Measurements from ENCODE around the gene THSD4. TPM values are rescaled to one million over a fixed set of nuclear protein-coding genes. Genes with fewer than 3 reads are reported as not detected.
A peak's percentile ranks its signal among the peaks of the same experiment; 100 is the strongest.

The THSD4 gene
- total and polyA plus RNA-seq, 2 of the 8 experiments (the other 6 are each of a cell fraction or from before 2014, with no cell fraction given) = 2.5 to 6.2 TPM

- TF ChIP-seq CHD7 (IDR thresholded peaks at IDR 0.05; ENCODE audit: insufficient replicate concordance, low read length) (peak; percentile 98), SIN3A (conservative IDR thresholded peaks at IDR 0.05 in 1 of 2, IDR thresholded peaks at IDR 0.05 in 1 of 2; ENCODE audit: low read depth in 1 of 2, low read length in 2 of 2) (peak in 1 of 2 experiments; percentile 62; a peak in 1 of 4 replicates), POU5F1 (IDR thresholded peaks at IDR 0.05; ENCODE audit: low read depth, low read length) (peak; percentile 61; the same call in 1 of the 2 replicates), RAD21 (IDR thresholded peaks at IDR 0.05 in 1 of 2, conservative IDR thresholded peaks at IDR 0.05 in 1 of 2; ENCODE audit: low read depth in 2 of 2, low read length in 2 of 2) (peak; percentile 72 to 75), SRF (IDR thresholded peaks at IDR 0.05; ENCODE audit: low read depth, low read length) (no peak), RNF2 (IDR thresholded peaks at IDR 0.05; ENCODE audit: borderline replicate concordance, low read depth, low read length, missing control alignments, poor library complexity, severe bottlenecking) (no peak), HDAC2 (IDR thresholded peaks at IDR 0.05; ENCODE audit: borderline replicate concordance in 1 of 2, low read depth in 2 of 2, low read length in 2 of 2) (0 out of 4 replicates have a peak, but pooled peaks of 1 of the 2 experiments have one; percentile 5)
Observed at GRCh38 chr15:71386448-71387236, 271.4 kb downstream of the THSD4 start (continued).

Data from H1 (cell line).